ENCODE data around the gene ENPP3. TPM values are rescaled to one million over a fixed set of nuclear protein-coding genes. Genes with fewer than 3 reads are reported as not detected.
A peak's percentile ranks its signal among the peaks of the same experiment; 100 is the strongest.

Gene ENPP3
- total RNA-seq, 1 donor from 2014 or later, result not detected

- Mint-ChIP-seq H3K4me1 (ENCODE audit: low read depth) (no peaks in the 10 kb centered on the region), H3K36me3 (ENCODE audit: low read depth) (peaks cover 34% of the 10 kb centered on the region), H3K9me3 (ENCODE audit: low read depth) (no peaks in the 10 kb centered on the region), H3K27me3 (ENCODE audit: low read depth) (no peaks in the 10 kb centered on the region), H3K27ac (ENCODE audit: unreplicated experiment) (no peak overlapping the region), H3K4me3 (ENCODE audit: unreplicated experiment) (no peak overlapping the region)
- no peak for DNase-seq (ENCODE audit: low spot score)
- peak; percentile 72 for TF ChIP-seq CTCF (IDR thresholded peaks at IDR 0.05)
Observed at GRCh38 chr6:131597446-131597845, 39.7 kb upstream of the ENPP3 start.

GRCh38 chr6:131600716-131601115 is 36.4 kb upstream of the ENPP3 start:
- Mint-ChIP-seq H3K36me3 (ENCODE audit: low read depth) (peaks cover 26% of the 10 kb centered on the region), H3K4me3 (ENCODE audit: unreplicated experiment) (no peak overlapping the region), H3K9me3 (ENCODE audit: low read depth) (no peaks in the 10 kb centered on the region), H3K4me1 (ENCODE audit: low read depth) (peaks cover 8% of the 10 kb centered on the region), H3K27ac (ENCODE audit: unreplicated experiment) (no peak overlapping the region), H3K27me3 (ENCODE audit: low read depth) (no peaks in the 10 kb centered on the region)
- DNase-seq (ENCODE audit: low spot score), result no peak
- no peak for TF ChIP-seq CTCF (IDR thresholded peaks at IDR 0.05)

- Mint-ChIP-seq H3K27me3 (ENCODE audit: low read depth) (no peaks in the 10 kb centered on the region), H3K36me3 (ENCODE audit: low read depth) (peaks cover 31% of the 10 kb centered on the region), H3K4me3 (ENCODE audit: unreplicated experiment) (no peak overlapping the region), H3K27ac (ENCODE audit: unreplicated experiment) (peak overlapping the region; percentile 38), H3K9me3 (ENCODE audit: low read depth) (no peaks in the 10 kb centered on the region), H3K4me1 (ENCODE audit: low read depth) (peaks cover 8% of the 10 kb centered on the region)
- no peak for TF ChIP-seq CTCF (IDR thresholded peaks at IDR 0.05)
- DNase-seq (ENCODE audit: low spot score), result no peak
Observed at GRCh38 chr6:131602781-131603312, 34.3 kb upstream of the ENPP3 start.

GRCh38 chr6:131613296-131613925 is 23.7 kb upstream of the ENPP3 start:
- no peak overlapping the region for H3K4me3 Mint-ChIP-seq (ENCODE audit: unreplicated experiment)
- DNase-seq (ENCODE audit: low spot score), result no peak
- no peaks in the 10 kb centered on the region for H3K9me3 Mint-ChIP-seq (ENCODE audit: low read depth)
- H3K27me3 Mint-ChIP-seq (ENCODE audit: low read depth), result no peaks in the 10 kb centered on the region
- H3K27ac Mint-ChIP-seq (ENCODE audit: unreplicated experiment), result no peak overlapping the region
- TF ChIP-seq CTCF (IDR thresholded peaks at IDR 0.05), result no peak
- H3K4me1 Mint-ChIP-seq (ENCODE audit: low read depth), result peaks cover 4% of the 10 kb centered on the region
- peaks cover 29% of the 10 kb centered on the region for H3K36me3 Mint-ChIP-seq (ENCODE audit: low read depth)

GRCh38 chr6:131615275-131615674 is 21.8 kb upstream of the ENPP3 start:
- no peaks in the 10 kb centered on the region for H3K27me3 Mint-ChIP-seq (ENCODE audit: low read depth)
- H3K4me3 Mint-ChIP-seq (ENCODE audit: unreplicated experiment), result no peak overlapping the region
- no peak overlapping the region for H3K27ac Mint-ChIP-seq (ENCODE audit: unreplicated experiment)
- no peak for TF ChIP-seq CTCF (IDR thresholded peaks at IDR 0.05)
- no peaks in the 10 kb centered on the region for H3K9me3 Mint-ChIP-seq (ENCODE audit: low read depth)
- H3K36me3 Mint-ChIP-seq (ENCODE audit: low read depth), result peaks cover 23% of the 10 kb centered on the region
- no peak for DNase-seq (ENCODE audit: low spot score)
- peaks cover 4% of the 10 kb centered on the region for H3K4me1 Mint-ChIP-seq (ENCODE audit: low read depth)

All from chondrocyte (in vitro differentiated cells).